GM12864 (cell line): ENCODE measurements around the gene TAF3.

Experiments used
- DNase-seq: peaks from one replicate; pipeline ENCODE4 v3.0.0-alpha.2; 2011; ENCODE audit warnings: low read depth
- H3K4me3 ChIP-seq: 2 replicates; pipeline ENCODE4 v1.5.1; 2011; ENCODE audit warnings: mild to moderate bottlenecking, low read depth, low read length, control low read depth
- CTCF ChIP-seq: IDR thresholded peaks from 2 replicates; pipeline ENCODE4 v1.5.1; 2011; ENCODE audit warnings: low read depth, mild to moderate bottlenecking, moderate library complexity, low read length, control low read depth, inconsistent platforms; ENCODE audit errors: missing control alignments

The TAF3 gene

GRCh38 chr10:8052341-8052955, 234.1 kb downstream of the TAF3 start:
- H3K4me3 ChIP-seq = no peak overlapping the region
- TF ChIP-seq CTCF = no peak
- DNase-seq = no peak

GRCh38 chr10:8052956-8053445, 234.7 kb downstream of the TAF3 start:
- TF ChIP-seq CTCF = no peak
- no peak for DNase-seq
- no peak overlapping the region for H3K4me3 ChIP-seq

- no peak overlapping the region; the same call in 1 of the 2 replicates for H3K4me3 ChIP-seq
- no peak for DNase-seq
- TF ChIP-seq CTCF = peak; percentile 69
Measured at GRCh38 chr10:8053446-8054243, 235.3 kb downstream of the TAF3 start.

- H3K4me3 ChIP-seq = no peak overlapping the region
- DNase-seq = no peak
- TF ChIP-seq CTCF = no peak
Measured at GRCh38 chr10:8054244-8054493, 235.9 kb downstream of the TAF3 start.

- no peak for DNase-seq
- peak within 1 kb of the TSS; percentile 35 for H3K4me3 ChIP-seq
- no peak for TF ChIP-seq CTCF
Measured at GRCh38 chr10:8054494-8055407, 236.4 kb downstream of the TAF3 start, which contains the start of gene GATA3. Gene GATA3, plus strand, starts transcription at chr10:8054688. Its CDS starts 968 bp downstream, at chr10:8055656.

- TF ChIP-seq CTCF = no peak
- no peak for DNase-seq
- H3K4me3 ChIP-seq = peak overlapping the region; percentile 35
Measured at GRCh38 chr10:8055420-8056349, 237.4 kb downstream of the TAF3 start.
